GM12878 (cell line): ENCODE results near the gene CFAP61. TPM values are rescaled to one million over a fixed set of nuclear protein-coding genes. Genes with fewer than 3 reads are reported as not detected.

Source experiments
- ATAC-seq: fragments of 200-7000 bp; cut with Tn5 transposase; 3 replicates; pipeline ENCODE4 v1.9.1; 2020; ENCODE audit warnings: mild to moderate bottlenecking, moderate library complexity
- BruUV-seq: library from RNA; stranded (reverse); fragments of 400-500 nt; replicated peaks from 2 replicates; lab custom pipeline; 2021; lab: Mats Ljungman, UMichigan
- CTCF ChIA-PET: fragments of 300-600 bp; sonication (Branson Sonifier 250); formaldehyde crosslinking; extraction: SDS; loops from one replicate; lab custom pipeline; 2021; ENCODE audit warnings: inconsistent platforms; lab: Yijun Ruan, JAX
- POLR2A ChIA-PET: fragments of 350-600 bp; formaldehyde crosslinking; extraction: SDS; loops from one replicate; lab custom pipeline; 2021; ENCODE audit warnings: inconsistent platforms; lab: Charles Lee
- RAD21 ChIA-PET: fragments of 300-600 bp; sonication (Branson Sonifier 250); formaldehyde crosslinking; loops from one replicate; lab custom pipeline; 2023; ENCODE audit warnings: antibody characterized with exemption; ENCODE audit not compliant: unreplicated experiment; lab: Charles Lee
- SMC1A ChIA-PET: fragments of 300-600 bp; sonication (Branson Sonifier 250); formaldehyde crosslinking; loops from one replicate; lab custom pipeline; 2023; ENCODE audit not compliant: unreplicated experiment, uncharacterized antibody; lab: Charles Lee
- DNase-seq: peaks from one replicate; pipeline ENCODE4 v3.0.0-alpha.2; 2011; ENCODE audit warnings: low read depth, low spot score
- FAIRE-seq: peaks from 3 replicates; lab custom pipeline; 2011; peaks lifted over from hg19 to GRCh38; lab: Jason Lieb, UNC
- H2AFZ ChIP-seq: 2 replicates; pipeline ENCODE4 v1.6.0; 2011; ENCODE audit warnings: low read depth, low read length, control low read depth; ENCODE audit not compliant: control insufficient read depth
- H3K27ac ChIP-seq: 2 replicates; pipeline ENCODE4 v1.5.1; 2011; ENCODE audit warnings: control low read depth; ENCODE audit not compliant: control insufficient read depth, insufficient read depth
- H3K27me3 ChIP-seq, 2 experiments: replicated peaks in 1 of 2; 2 replicates each; pipeline versions ENCODE4 v1.6.0 to v1.6.1; 2011; ENCODE audit warnings: low read length in 1 of 2; ENCODE audit not compliant: control insufficient read depth in 2 of 2, insufficient read depth in 2 of 2
- H3K36me3 ChIP-seq, 2 experiments: 2 replicates each; pipeline ENCODE4 v1.5.1; 2011; ENCODE audit warnings: low read length in 1 of 2; ENCODE audit not compliant: control insufficient read depth in 2 of 2, insufficient read depth in 2 of 2
- H3K4me1 ChIP-seq: 2 replicates; pipeline ENCODE4 v1.6.1; 2011; ENCODE audit warnings: mild to moderate bottlenecking, low read length, moderate library complexity, mixed read lengths; ENCODE audit not compliant: control insufficient read depth, insufficient read depth
- H3K4me2 ChIP-seq: 2 replicates; pipeline ENCODE4 v1.6.0; 2011; ENCODE audit warnings: control low read depth; ENCODE audit not compliant: control insufficient read depth, insufficient read depth
- H3K4me3 ChIP-seq: fragments of 200-600 bp; sonication (generic); 2 replicates; pipeline ENCODE4 v1.5.1; 2016
- H3K79me2 ChIP-seq: 2 replicates; pipeline ENCODE4 v1.6.0; 2011; ENCODE audit warnings: low read length; ENCODE audit not compliant: control insufficient read depth, insufficient read depth
- H3K9ac ChIP-seq: 2 replicates; pipeline ENCODE4 v1.8.0; 2011; ENCODE audit warnings: low read length, control low read depth, mixed read lengths; ENCODE audit not compliant: control insufficient read depth, insufficient read depth
- H3K9me3 ChIP-seq: replicated peaks from 3 replicates; pipeline ENCODE4 v1.5.1; 2011; ENCODE audit warnings: mild to moderate bottlenecking, low read length; ENCODE audit not compliant: control insufficient read depth, insufficient read depth
- H4K20me1 ChIP-seq: 2 replicates; pipeline ENCODE4 v1.6.0; 2011; ENCODE audit not compliant: control insufficient read depth, insufficient read depth
- ATF3 ChIP-seq: IDR thresholded peaks from 2 replicates; pipeline ENCODE4 v1.6.1; 2011; ENCODE audit warnings: low read depth, mild to moderate bottlenecking, low read length, moderate library complexity, borderline replicate concordance; ENCODE audit errors: extremely low read depth
- BCL3 ChIP-seq: IDR thresholded peaks from 2 replicates; pipeline ENCODE4 v1.6.1; 2011; ENCODE audit warnings: borderline replicate concordance, low read depth, mild to moderate bottlenecking, moderate library complexity, low read length; ENCODE audit not compliant: insufficient read depth, poor library complexity, severe bottlenecking
- CHD1 ChIP-seq: IDR thresholded peaks from 2 replicates; pipeline ENCODE4 v1.6.1; 2012; ENCODE audit warnings: low read depth, low read length, improper control_type of control experiment
- CREM ChIP-seq: IDR thresholded peaks from 2 replicates; pipeline ENCODE4 v1.6.1; 2014; ENCODE audit warnings: antibody characterized with exemption, low read depth
- EZH2 ChIP-seq: IDR thresholded peaks from 2 replicates; pipeline ENCODE4 v1.6.1; 2012; ENCODE audit warnings: low read depth, mild to moderate bottlenecking, control low read depth, inconsistent platforms, low read length, borderline replicate concordance; ENCODE audit not compliant: control insufficient read depth
- HDAC2 ChIP-seq: fragments of 200-600 bp; sonication (generic); IDR thresholded peaks from 2 replicates; pipeline ENCODE4 v1.6.1; 2017
- IKZF2 ChIP-seq, 2 experiments: fragments of 450-650 bp; IDR thresholded peaks; 2 replicates each; pipeline ENCODE4 v1.6.1; 2017; ENCODE audit warnings: mild to moderate bottlenecking in 2 of 2, moderate library complexity in 2 of 2
- MAX ChIP-seq: IDR thresholded peaks from 2 replicates; pipeline ENCODE4 v1.6.1; 2012; ENCODE audit warnings: low read depth, low read length, improper control_type of control experiment
- MXI1 ChIP-seq: fragments of 150-350 bp; IDR thresholded peaks from 2 replicates; pipeline ENCODE4 v1.6.1; 2011; ENCODE audit warnings: low read depth, mild to moderate bottlenecking, inconsistent platforms, low read length, improper control_type of control experiment
- PRDM15 ChIP-seq: fragments of 450-650 bp; formaldehyde crosslinking; IDR thresholded peaks from 2 replicates; pipeline ENCODE4 v1.4.0; 2020; ENCODE audit warnings: mild to moderate bottlenecking, moderate library complexity
- RELB ChIP-seq: fragments of 450-650 bp; IDR thresholded peaks from 2 replicates; pipeline ENCODE4 v1.6.1; 2017; ENCODE audit warnings: low read depth, mild to moderate bottlenecking, moderate library complexity
- STAT1 ChIP-seq: fragments of 450-650 bp; conservative IDR thresholded peaks from 2 replicates; pipeline ENCODE4 v1.6.1; 2014; ENCODE audit warnings: antibody characterized with exemption, mild to moderate bottlenecking
- in situ Hi-C: fragments of 300-500 bp; cut with MboI; formaldehyde crosslinking; loops from 9 replicates; pipeline ENCODE4 v1.14.3; 2018; ENCODE audit warnings: mixed read lengths
- intact Hi-C: fragments of 100-400 bp; cut with micrococcal nuclease; formaldehyde crosslinking; loops from one replicate; pipeline ENCODE4 v1.14.2; 2022; ENCODE audit not compliant: unreplicated experiment
- polyA plus RNA-seq, 11 experiments: library from polyadenylated mRNA; depleted of rRNA in 4 of 11; unstranded in 6 of 11; stranded (reverse) in 5 of 11; fragments of >200 nt; fragmentation: Nextera tagmentation in 4 of 11; fragmentation: Illumina TruSeq in 1 of 11; extraction: Ambion mirVana in 4 of 11; extraction: Trizol in 1 of 11; gene quantifications; 1 replicate in 1 of 11; 2 replicates in 10 of 11; pipeline versions ENCODE4 v1.2.1 to v1.2.3, GENCODE V29; 2011 to 2016; ENCODE audit warnings: inconsistent platforms in 2 of 11, missing spikeins in 2 of 11, low read depth in 1 of 11
- total RNA-seq, 4 experiments: library from RNA; depleted of rRNA in 3 of 4; stranded (reverse); fragments of >200 nt in 3 of 4; fragmentation: Illumina TruSeq in 1 of 4; extraction: Trizol in 1 of 4; gene quantifications; 2 replicates each; pipeline versions ENCODE4 v1.2.1 to v1.2.3, GENCODE V29; 2013 to 2021

CFAP61 gene
- total and polyA plus RNA-seq, 10 of the 15 experiments (the other 5 are each of a cell fraction or from before 2014, with no cell fraction given), result 0.11 to 0.41 (median 0.24) TPM; not detected in 7

GRCh38 chr20:20100881-20101280 lies 48.5 kb downstream of the CFAP61 start:
- no peak for FAIRE-seq
- SMC1A ChIA-PET, result no interaction called here

More at GRCh38 chr20:20100881-20101280, 48.5 kb downstream of the CFAP61 start:
- Histone ChIP-seq H3K4me1 (no peaks in the 10 kb centered on the region), H3K4me2 (no peak overlapping the region), H3K4me3 (no peak overlapping the region), H3K9me3 (no peaks in the 10 kb centered on the region), H2AFZ (no peak overlapping the region), H3K79me2 (no peaks in the 10 kb centered on the region)
- RAD21 ChIA-PET, result no interaction called here
- BruUV-seq, result no TSS peak
- no peak for ATAC-seq
- DNase-seq, result no peak
- TF ChIP-seq BCL3, result no peak
- no peak for TF ChIP-seq CREM
- TF ChIP-seq MXI1, result no peak
- TF ChIP-seq MAX, result no peak
- TF ChIP-seq CHD1, result no peak
- no peak for TF ChIP-seq PRDM15 (CRISPR knock-in tag)
- TF ChIP-seq RELB, result no peak
- TF ChIP-seq IKZF2 (IDR thresholded peaks at IDR 0.05), result no peak
- TF ChIP-seq EZH2, result no peak
- TF ChIP-seq ATF3, result no peak
- no peak for TF ChIP-seq STAT1
- TF ChIP-seq HDAC2, result no peak
- TF ChIP-seq, all 136 proteins: peak for 0
- Histone ChIP-seq H4K20me1 (no peaks in the 10 kb centered on the region), H3K27ac (no peak overlapping the region), H3K9ac (no peak overlapping the region), H3K36me3 (no peaks in the 10 kb centered on the region), H3K27me3 (peaks cover 0 to 3% of the 10 kb centered on the region in 2 experiments; a peak in 1 of 4 replicates)
- ChIA-PET POLR2A (no interaction called here), CTCF (interaction anchor here (1.0 to 1.5 kb wide), 2 partner anchors 12 to 137 kb away, joined by 3 to 5 read pairs; no protein-coding TSS in a partner anchor)
- intact Hi-C loops, result no loop called here
- in situ Hi-C loops, result no loop called here
